ENCODE measurements around the gene OR3A1. TPM values are rescaled to one million over a fixed set of nuclear protein-coding genes. Genes with fewer than 3 reads are reported as not detected.

Gene OR3A1
- total and polyA plus RNA-seq, 8 donors: not detected

Other genes with a start within 250 kb of the OR3A1 start
- not detected for gene OR1D5, start 234.8 kb downstream of the OR3A1 start, total RNA-seq
- gene OR1D5, start 234.8 kb downstream of the OR3A1 start, polyA plus RNA-seq: not detected
- not detected for gene OR1D2, start 193.9 kb downstream of the OR3A1 start, total RNA-seq
- gene OR1D2, start 193.9 kb downstream of the OR3A1 start, polyA plus RNA-seq: not detected
- not detected for gene OR1G1, start 170.8 kb downstream of the OR3A1 start, total RNA-seq
- not detected for gene OR1G1, start 170.8 kb downstream of the OR3A1 start, polyA plus RNA-seq
- not detected for gene OR1A2, start 100.8 kb downstream of the OR3A1 start, total RNA-seq
- gene OR1A2, start 100.8 kb downstream of the OR3A1 start, polyA plus RNA-seq: not detected
- gene OR1A1, start 90.7 kb downstream of the OR3A1 start, total RNA-seq: not detected
- gene OR1A1, start 90.7 kb downstream of the OR3A1 start, polyA plus RNA-seq: not detected
- not detected for gene OR3A2, start 87.9 kb upstream of the OR3A1 start, total RNA-seq
- not detected for gene OR3A2, start 87.9 kb upstream of the OR3A1 start, polyA plus RNA-seq
- gene OR1E1, start 100.0 kb upstream of the OR3A1 start, total RNA-seq: not detected
- gene OR1E1, start 100.0 kb upstream of the OR3A1 start, polyA plus RNA-seq: not detected
- gene OR3A3, start 113.0 kb upstream of the OR3A1 start, total RNA-seq: not detected
- gene OR3A3, start 113.0 kb upstream of the OR3A1 start, polyA plus RNA-seq: not detected
- not detected for gene OR1E2, start 135.5 kb upstream of the OR3A1 start, total RNA-seq
- not detected for gene OR1E2, start 135.5 kb upstream of the OR3A1 start, polyA plus RNA-seq
- gene SPATA22, start 173.5 kb upstream of the OR3A1 start, total RNA-seq: 1 to 10 TPM in 1 of 5 donors, not detected in 4; 4.1 TPM
- 1 to 10 TPM in 1 of 3 donors, not detected in 2; 1.1 TPM for gene SPATA22, start 173.5 kb upstream of the OR3A1 start, polyA plus RNA-seq
- 1 to 10 TPM in 4 of 5 donors, not detected in 1; 2.7 to 7.3 (median 4.7) TPM for gene ASPA, start 177.6 kb upstream of the OR3A1 start, total RNA-seq
- gene ASPA, start 177.6 kb upstream of the OR3A1 start, polyA plus RNA-seq: 1 to 10 TPM in 2 of 3 donors, under 1 TPM in 1; 0.53 to 3.1 (median 2.2) TPM